GM19023 (cell line): Measurements from ENCODE around the gene SRGAP2C.
"Not testable (repeated sequence)": the region's sequence is repeated elsewhere in the genome, so short reads cannot be mapped to it uniquely, and the experiment has no call there.

Source experiments
- ATAC-seq: cut with Tn5 transposase; IDR thresholded peaks from one replicate; pipeline ENCODE4 v1.9.1; 2021; ENCODE audit warnings: mild to moderate bottlenecking, moderate library complexity; ENCODE audit not compliant: unreplicated experiment

Gene SRGAP2C

GRCh38 chr1:121184290-121185127 is at the start of gene SRGAP2C, which contains the start of gene FAM72B:
Gene SRGAP2C (plus strand): TSS chr1:121184975. CDS start chr1:121187447, 2,472 bp downstream.
Gene FAM72B (minus strand): TSS chr1:121184340. CDS start chr1:121183489, 851 bp downstream.
- ATAC-seq = peak; percentile 89

- ATAC-seq = not testable (repeated sequence)
Observed at GRCh38 chr1:121140393-121140792, 44.4 kb upstream of the SRGAP2C start.

- not testable (repeated sequence) for ATAC-seq
Observed at GRCh38 chr1:121148489-121149190, 36.1 kb upstream of the SRGAP2C start.

- not testable (repeated sequence) for ATAC-seq
Observed at GRCh38 chr1:121151294-121151693, 33.5 kb upstream of the SRGAP2C start.

- not testable (repeated sequence) for ATAC-seq
Observed at GRCh38 chr1:121152788-121153187, 32.0 kb upstream of the SRGAP2C start.

GRCh38 chr1:121154811-121155210 is 30.0 kb upstream of the SRGAP2C start:
- ATAC-seq = not testable (repeated sequence)

GRCh38 chr1:121155671-121156358 is 29.0 kb upstream of the SRGAP2C start:
- not testable (repeated sequence) for ATAC-seq

GRCh38 chr1:121156958-121157603 is 27.7 kb upstream of the SRGAP2C start:
- ATAC-seq = not testable (repeated sequence)

- ATAC-seq = not testable (repeated sequence)
Observed at GRCh38 chr1:121157609-121158008, 27.2 kb upstream of the SRGAP2C start.

- ATAC-seq = not testable (repeated sequence)
Observed at GRCh38 chr1:121160118-121160517, 24.7 kb upstream of the SRGAP2C start.

GRCh38 chr1:121161199-121161901 is 23.4 kb upstream of the SRGAP2C start:
- not testable (repeated sequence) for ATAC-seq

- not testable (repeated sequence) for ATAC-seq
Observed at GRCh38 chr1:121163850-121164757, 20.7 kb upstream of the SRGAP2C start.

- not testable (repeated sequence) for ATAC-seq
Observed at GRCh38 chr1:121165296-121165695, 19.5 kb upstream of the SRGAP2C start.

- not testable (repeated sequence) for ATAC-seq
Observed at GRCh38 chr1:121167225-121167738, 17.5 kb upstream of the SRGAP2C start.

GRCh38 chr1:121168152-121168668 is 16.6 kb upstream of the SRGAP2C start:
- not testable (repeated sequence) for ATAC-seq

GRCh38 chr1:121176649-121177048 is 8.1 kb upstream of the SRGAP2C start:
- not testable (repeated sequence) for ATAC-seq

GRCh38 chr1:121178197-121178596 is 6.6 kb upstream of the SRGAP2C start:
- ATAC-seq = not testable (repeated sequence)

GRCh38 chr1:121183867-121184266 is 908 bp upstream of the SRGAP2C start:
- ATAC-seq = not testable (repeated sequence)
